K562 (cell line): ENCODE measurements around the gene PCDHA10. TPM values are rescaled to one million over a fixed set of nuclear protein-coding genes. Genes with fewer than 3 reads are reported as not detected.

ENCODE experiments used
- ATAC-seq: fragments of 200-7000 bp; cut with Tn5 transposase; 3 replicates; pipeline ENCODE4 v1.9.1; 2020; ENCODE audit warnings: moderate library complexity
- BruUV-seq: library from RNA; stranded (reverse); fragments of 400-500 nt; replicated peaks from 2 replicates; lab custom pipeline; 2021; lab: Mats Ljungman, UMichigan
- CTCF ChIA-PET: fragments of 300-600 bp; formaldehyde crosslinking; extraction: SDS; loops from one replicate; lab custom pipeline; 2021; ENCODE audit warnings: low intra/inter-chr PET ratio; lab: Yijun Ruan, JAX
- POLR2A ChIA-PET: fragments of 300-600, 350-650 bp; sonication (Branson Sonifier 250); formaldehyde crosslinking; extraction: SDS; loops from one replicate; lab custom pipeline; 2021; ENCODE audit warnings: antibody characterized with exemption, inconsistent platforms; lab: Yijun Ruan, JAX
- DNase-seq, 4 experiments: peaks; one replicate each; pipeline versions ENCODE4 v3.0.0 to v3.0.0-alpha.2; 2011 to 2018; ENCODE audit warnings: low spot score in 3 of 4, mixed read lengths in 3 of 4; ENCODE audit errors: extremely low read depth in 1 of 4
- FAIRE-seq: peaks from 2 replicates; lab custom pipeline; 2011; peaks lifted over from hg19 to GRCh38; lab: Jason Lieb, UNC
- H2AFZ ChIP-seq: 2 replicates; pipeline ENCODE4 v1.6.0; 2011; ENCODE audit warnings: low read depth, low read length, control low read depth, inconsistent platforms
- H3K27ac ChIP-seq: fragments of 200-600 bp; 3 replicates; pipeline ENCODE4 v1.8.0; 2011; ENCODE audit warnings: low read depth, mild to moderate bottlenecking, control low read depth, inconsistent platforms, low read length, moderate library complexity, mixed read lengths; ENCODE audit errors: extremely low read depth
- H3K27me3 ChIP-seq, 2 experiments: fragments of 300-600 bp in 1 of 2; 2 replicates in 1 of 2; 3 replicates in 1 of 2; pipeline versions ENCODE4 v1.6.0 to v1.8.0; 2011; ENCODE audit warnings: inconsistent platforms in 2 of 2, low read length in 2 of 2, mild to moderate bottlenecking in 1 of 2, mixed read lengths in 1 of 2, moderate library complexity in 1 of 2; ENCODE audit not compliant: control insufficient read depth in 2 of 2, insufficient read depth in 2 of 2
- H3K36me3 ChIP-seq: fragments of 300-600 bp; 3 replicates; pipeline ENCODE4 v1.8.0; 2011; ENCODE audit warnings: mild to moderate bottlenecking, low read length, inconsistent platforms; ENCODE audit not compliant: control insufficient read depth, insufficient read depth
- H3K4me1 ChIP-seq, 2 experiments: fragments of 200-600 bp in 1 of 2; replicated peaks in 1 of 2; 2 replicates in 1 of 2; 3 replicates in 1 of 2; pipeline versions ENCODE4 v1.5.1 to v1.8.0; 2011; ENCODE audit warnings: inconsistent platforms in 2 of 2, low read length in 2 of 2, mild to moderate bottlenecking in 1 of 2, mixed read lengths in 1 of 2, moderate library complexity in 1 of 2; ENCODE audit not compliant: control insufficient read depth in 2 of 2, insufficient read depth in 2 of 2
- H3K4me2 ChIP-seq: 2 replicates; pipeline ENCODE4 v1.6.1; 2011; ENCODE audit warnings: low read length, control low read depth, inconsistent platforms, mixed read lengths; ENCODE audit not compliant: insufficient read depth
- H3K4me3 ChIP-seq: fragments of 200-600 bp; sonication (generic), shearing (Covaris generic); 2 replicates; pipeline ENCODE4 v1.5.1; 2016; ENCODE audit warnings: control low read depth, inconsistent platforms
- H3K79me2 ChIP-seq: fragments of 200-600 bp; 3 replicates; pipeline ENCODE4 v1.8.0; 2011; ENCODE audit warnings: low read length, inconsistent platforms; ENCODE audit not compliant: control insufficient read depth, insufficient read depth
- H3K9ac ChIP-seq, 2 experiments: 2 replicates each; pipeline versions ENCODE4 v1.6.0 to v1.6.1; 2011; ENCODE audit warnings: low read depth in 2 of 2, low read length in 2 of 2, control low read depth in 1 of 2, inconsistent platforms in 1 of 2, mild to moderate bottlenecking in 1 of 2, mixed read lengths in 1 of 2; ENCODE audit not compliant: insufficient read depth in 1 of 2
- H3K9me1 ChIP-seq: one replicate; pipeline ENCODE4 v1.6.0; 2011; ENCODE audit warnings: inconsistent platforms, mild to moderate bottlenecking, low read length, moderate library complexity; ENCODE audit not compliant: control insufficient read depth, insufficient read depth
- H3K9me3 ChIP-seq: replicated peaks from 2 replicates; pipeline ENCODE4 v1.5.1; 2011; ENCODE audit warnings: low read depth, low read length, inconsistent platforms; ENCODE audit not compliant: control insufficient read depth, insufficient read depth
- H4K20me1 ChIP-seq: replicated peaks from 2 replicates; pipeline ENCODE4 v1.6.1; 2011; ENCODE audit warnings: low read length, inconsistent platforms, mixed read lengths; ENCODE audit not compliant: control insufficient read depth, insufficient read depth
- ARHGAP35 ChIP-seq: fragments of 450-650 bp; IDR thresholded peaks from 2 replicates; pipeline ENCODE4 v1.6.1; 2018; ENCODE audit not compliant: partially characterized antibody
- BRD9 ChIP-seq: fragments of 450-650 bp; IDR thresholded peaks from 2 replicates; pipeline ENCODE4 v1.6.1; 2018; ENCODE audit warnings: low read depth; ENCODE audit not compliant: partially characterized antibody
- COPS2 ChIP-seq: fragments of 450-650 bp; conservative IDR thresholded peaks from 2 replicates; pipeline ENCODE4 v1.6.1; 2016; ENCODE audit warnings: mild to moderate bottlenecking, moderate library complexity
- HDAC1 ChIP-seq, 2 experiments: fragments of 450-650 bp; IDR thresholded peaks; 2 replicates each; pipeline ENCODE4 v1.6.1; 2016 to 2017; ENCODE audit warnings: inconsistent platforms in 1 of 2, mild to moderate bottlenecking in 1 of 2, moderate library complexity in 1 of 2
- KLF13 ChIP-seq: fragments of 450-650 bp; IDR thresholded peaks from 2 replicates; pipeline ENCODE4 v1.6.1; 2016; ENCODE audit warnings: missing genetic modification characterization, low read depth, mild to moderate bottlenecking, missing compliant biosample characterization, moderate library complexity, borderline replicate concordance
- MLLT1 ChIP-seq, 2 experiments: fragments of 450-650 bp; IDR thresholded peaks; 2 replicates each; pipeline ENCODE4 v1.6.1; 2016
- MNT ChIP-seq, 2 experiments: fragments of 450-650 bp; conservative IDR thresholded peaks; 2 replicates each; pipeline ENCODE4 v1.6.1; 2017; ENCODE audit warnings: mild to moderate bottlenecking in 2 of 2, moderate library complexity in 2 of 2
- THRB ChIP-seq: fragments of 450-650 bp; formaldehyde crosslinking; conservative IDR thresholded peaks from 2 replicates; pipeline ENCODE4 v1.4.0; 2022; ENCODE audit warnings: mild to moderate bottlenecking, missing genetic modification characterization
- ZNF589 ChIP-seq: fragments of 200-800 bp; sonication (Bioruptor generic); IDR thresholded peaks from 2 replicates; pipeline ENCODE4 v1.6.1; 2016; ENCODE audit warnings: low read depth, missing genetic modification characterization, missing compliant biosample characterization
- ZNF707 ChIP-seq: fragments of 250-450 bp; sonication (Bioruptor Pico); conservative IDR thresholded peaks from 2 replicates; pipeline ENCODE4 v1.8.0; 2022; ENCODE audit warnings: inconsistent platforms, mild to moderate bottlenecking, moderate library complexity
- WGBS: fragments of 100-300 bp; shearing (Covaris generic); methylation state at CpG from one replicate; pipeline ENCODE4 v1.1.6; 2016; ENCODE audit warnings: low coverage, mixed read lengths; ENCODE audit not compliant: insufficient coverage; ENCODE audit errors: missing lambda C conversion rate; 5-methylcytosine and 5-hydroxymethylcytosine counted together
- in situ Hi-C: fragments of 300-500 bp; cut with MboI; formaldehyde crosslinking; loops from 4 replicates; pipeline ENCODE4 v1.15.0; 2018; ENCODE audit warnings: inconsistent platforms, mixed read lengths
- intact Hi-C: fragments of 100-400 bp; cut with micrococcal nuclease; formaldehyde crosslinking; loops from 2 replicates; pipeline ENCODE4 v1.14.2; 2022
- polyA plus RNA-seq, 8 experiments: library from polyadenylated mRNA; depleted of rRNA in 4 of 8; stranded (reverse) in 5 of 8; unstranded in 3 of 8; fragments of >200 nt; fragmentation: Nextera tagmentation in 2 of 8; fragmentation: Illumina TruSeq in 1 of 8; extraction: Ambion mirVana in 2 of 8; extraction: Trizol in 1 of 8; gene quantifications; 2 replicates each; pipeline versions ENCODE4 v1.2.1 to v1.2.3, GENCODE V29; 2011 to 2014; ENCODE audit warnings: inconsistent platforms in 1 of 8, missing spikeins in 1 of 8
- total RNA-seq, 7 experiments: library from RNA; depleted of rRNA in 6 of 7; stranded (reverse); fragments of >200 nt in 6 of 7; fragmentation: Illumina TruSeq in 2 of 7; extraction: Trizol in 2 of 7; gene quantifications; 2 replicates each; pipeline versions ENCODE4 v1.2.1 to v1.2.3, GENCODE V29; 2011 to 2021; ENCODE audit warnings: low replicate concordance in 1 of 7

PCDHA10 gene
- total and polyA plus RNA-seq, 9 of the 15 experiments (the other 6 are each of a cell fraction or from before 2014, with no cell fraction given) = not detected

- no peak for TF ChIP-seq MNT (conservative IDR thresholded peaks at IDR 0.05)
- TF ChIP-seq HDAC1 (IDR thresholded peaks at IDR 0.05) = no peak
- TF ChIP-seq KLF13 (tag) = no peak
- no peak for TF ChIP-seq BRD9
- TF ChIP-seq ZNF707 = no peak
- no peak for TF ChIP-seq COPS2
- no peak for TF ChIP-seq ARHGAP35
- TF ChIP-seq MLLT1 (IDR thresholded peaks at IDR 0.05) = no peak
- no peak for TF ChIP-seq ZNF589 (CRISPR knock-in tag)
- TF ChIP-seq THRB (CRISPR knock-in tag) = no peak
- TF ChIP-seq, all 486 proteins: peak for 0
- Histone ChIP-seq H3K9me1 (no peaks in the 10 kb centered on the region), H3K27me3 (no peaks in the 10 kb centered on the region), H4K20me1 (no peaks in the 10 kb centered on the region), H3K36me3 (no peaks in the 10 kb centered on the region), H3K79me2 (no peaks in the 10 kb centered on the region), H2AFZ (no peak overlapping the region), H3K4me2 (no peak overlapping the region), H3K4me1 (peaks cover 0 to 17% of the 10 kb centered on the region in 2 experiments; a peak in 2 of 5 replicates), H3K4me3 (no peak overlapping the region), H3K27ac (no peak overlapping the region), H3K9me3 (no peaks in the 10 kb centered on the region; the same call in 1 of the 2 replicates), H3K9ac (no peak overlapping the region)
- POLR2A ChIA-PET = no interaction called here
- CTCF ChIA-PET = no interaction called here
- DNase-seq = no peak
- 20% methylated on average over 38 of the region's 38 CpGs for WGBS
- in situ Hi-C loops (no loop called here), intact Hi-C loops (no loop called here)
- no TSS peak for BruUV-seq
- no peak for FAIRE-seq
- ATAC-seq = no peak
Observed at GRCh38 chr5:140823475-140823874, 32.2 kb upstream of the PCDHA10 start.
